GM12872 (cell line): ENCODE results near the gene GHRHR.

ENCODE experiments used
- TF ChIP-seq, protein P1 (sequence below): IDR thresholded peaks from 3 replicates; pipeline ENCODE4 v1.5.1; 2011; ENCODE audit warnings: low read depth, mild to moderate bottlenecking, low read length, moderate library complexity; ENCODE audit not compliant: insufficient read depth

Gene GHRHR

DNA sequence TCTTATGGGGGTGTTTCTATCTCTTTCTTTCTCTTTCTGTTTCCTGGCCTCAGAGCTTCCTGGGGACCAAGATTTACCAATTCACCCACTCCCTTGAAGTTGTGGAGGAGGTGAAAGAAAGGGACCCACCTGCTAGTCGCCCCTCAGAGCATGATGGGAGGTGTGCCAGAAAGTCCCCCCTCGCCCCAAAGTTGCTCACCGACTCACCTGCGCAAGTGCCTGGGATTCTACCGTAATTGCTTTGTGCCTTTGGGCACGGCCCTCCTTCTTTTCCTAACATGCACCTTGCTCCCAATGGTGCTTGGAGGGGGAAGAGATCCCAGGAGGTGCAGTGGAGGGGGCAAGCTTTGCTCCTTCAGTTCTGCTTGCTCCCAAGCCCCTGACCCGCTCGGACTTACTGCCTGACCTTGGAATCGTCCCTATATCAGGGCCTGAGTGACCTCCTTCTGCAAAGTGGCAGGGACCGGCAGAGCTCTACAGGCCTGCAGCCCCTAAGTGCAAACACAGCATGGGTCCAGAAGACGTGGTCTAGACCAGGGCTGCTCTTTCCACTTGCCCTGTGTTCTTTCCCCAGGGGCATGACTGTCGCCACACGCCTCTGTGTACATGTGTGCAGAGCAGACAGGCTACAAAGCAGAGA is 39.9 kb upstream of the GHRHR start:
- TF ChIP-seq, protein P1, sequence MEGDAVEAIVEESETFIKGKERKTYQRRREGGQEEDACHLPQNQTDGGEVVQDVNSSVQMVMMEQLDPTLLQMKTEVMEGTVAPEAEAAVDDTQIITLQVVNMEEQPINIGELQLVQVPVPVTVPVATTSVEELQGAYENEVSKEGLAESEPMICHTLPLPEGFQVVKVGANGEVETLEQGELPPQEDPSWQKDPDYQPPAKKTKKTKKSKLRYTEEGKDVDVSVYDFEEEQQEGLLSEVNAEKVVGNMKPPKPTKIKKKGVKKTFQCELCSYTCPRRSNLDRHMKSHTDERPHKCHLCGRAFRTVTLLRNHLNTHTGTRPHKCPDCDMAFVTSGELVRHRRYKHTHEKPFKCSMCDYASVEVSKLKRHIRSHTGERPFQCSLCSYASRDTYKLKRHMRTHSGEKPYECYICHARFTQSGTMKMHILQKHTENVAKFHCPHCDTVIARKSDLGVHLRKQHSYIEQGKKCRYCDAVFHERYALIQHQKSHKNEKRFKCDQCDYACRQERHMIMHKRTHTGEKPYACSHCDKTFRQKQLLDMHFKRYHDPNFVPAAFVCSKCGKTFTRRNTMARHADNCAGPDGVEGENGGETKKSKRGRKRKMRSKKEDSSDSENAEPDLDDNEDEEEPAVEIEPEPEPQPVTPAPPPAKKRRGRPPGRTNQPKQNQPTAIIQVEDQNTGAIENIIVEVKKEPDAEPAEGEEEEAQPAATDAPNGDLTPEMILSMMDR, result no peak

GRCh38 chr7:30924624-30925023 is 39.1 kb upstream of the GHRHR start:
- TF ChIP-seq, protein P1, result no peak

DNA sequence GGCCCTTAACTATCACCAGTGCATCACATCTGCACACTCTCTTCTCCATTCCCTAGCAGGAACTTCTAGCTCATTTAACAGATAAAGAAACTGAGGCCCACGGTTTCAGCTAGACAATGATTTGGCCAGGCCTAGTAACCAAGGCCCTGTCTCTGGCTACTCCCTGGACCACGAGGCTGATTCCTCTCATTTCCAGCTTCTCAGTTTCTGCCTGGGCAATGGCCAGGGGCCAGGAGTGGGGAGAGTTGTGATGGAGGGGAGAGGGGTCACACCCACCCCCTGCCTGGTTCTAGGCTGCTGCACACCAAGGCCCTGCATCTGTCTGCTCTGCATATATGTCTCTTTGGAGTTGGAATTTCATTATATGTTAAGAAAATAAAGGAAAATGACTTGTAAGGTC is 38.6 kb upstream of the GHRHR start:
- TF ChIP-seq, protein P1, result no peak

GRCh38 chr7:30925913-30926312 is 37.8 kb upstream of the GHRHR start:
- TF ChIP-seq, protein P1, result no peak

DNA sequence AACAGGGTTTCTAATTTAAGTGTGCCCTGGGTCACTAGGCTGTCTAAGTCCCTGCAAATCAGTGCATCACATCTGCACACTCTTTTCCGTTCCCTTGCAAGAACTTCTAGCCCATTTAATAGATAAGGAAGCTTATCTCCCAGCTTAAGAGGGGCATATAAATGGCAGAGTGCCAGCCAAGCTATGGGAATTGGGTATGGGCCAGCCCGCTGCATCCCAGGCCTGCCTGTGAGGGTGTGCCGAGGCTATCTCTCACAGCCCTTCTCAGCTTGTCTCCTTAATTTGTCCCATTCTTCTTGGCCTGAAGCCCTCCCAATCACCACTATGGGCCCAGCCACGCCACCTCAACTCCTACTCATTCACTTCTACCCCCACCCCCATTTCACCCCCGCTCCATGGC is 37.4 kb upstream of the GHRHR start:
- TF ChIP-seq, protein P1, result no peak

- TF ChIP-seq, protein P1, result no peak
Observed at GRCh38 chr7:30927040-30927439, 36.7 kb upstream of the GHRHR start.

DNA sequence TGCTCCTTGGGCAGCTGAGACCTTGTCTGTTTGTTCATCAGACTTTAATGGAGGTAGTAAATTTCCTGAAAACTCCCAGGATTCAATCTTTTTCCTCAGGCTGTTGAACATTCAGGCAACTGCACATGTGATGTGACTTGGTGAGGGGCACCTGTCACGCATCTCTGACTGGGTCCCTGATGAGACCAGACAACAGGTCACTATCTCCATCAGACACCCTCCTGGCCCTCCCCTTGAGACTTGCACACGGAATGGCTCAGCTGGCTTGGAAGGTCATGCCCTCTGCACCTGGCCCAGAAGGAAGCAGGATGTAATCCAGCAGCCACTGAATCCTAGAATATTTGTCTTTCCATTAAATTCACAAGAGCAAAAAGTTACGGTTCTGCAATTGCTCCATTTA is 36.2 kb upstream of the GHRHR start:
- TF ChIP-seq, protein P1, result no peak
